Choroid plexus epithelial cell (primary cell): Measurements from ENCODE around the gene RELN.

Experiments used
- DNase-seq: peaks from one replicate; pipeline ENCODE4 v3.0.0-alpha.2; 2010; ENCODE audit warnings: low read depth
- H3K4me3 ChIP-seq: 2 replicates; pipeline ENCODE4 v1.5.1; 2011; ENCODE audit warnings: low read depth, mild to moderate bottlenecking, control low read depth, low read length, moderate library complexity
- CTCF ChIP-seq: conservative IDR thresholded peaks from 2 replicates; pipeline ENCODE4 v1.5.1; 2011; ENCODE audit warnings: low read depth, mild to moderate bottlenecking, control low read depth, inconsistent platforms, low read length, moderate library complexity

The RELN gene

GRCh38 chr7:103706805-103707204 is 282.7 kb downstream of the RELN start:
- DNase-seq, result no peak
- no peak for TF ChIP-seq CTCF
- H3K4me3 ChIP-seq, result no peak overlapping the region

GRCh38 chr7:103705542-103705941 is 283.9 kb downstream of the RELN start:
- no peak overlapping the region for H3K4me3 ChIP-seq
- DNase-seq, result no peak
- no peak for TF ChIP-seq CTCF

- no peak for DNase-seq
- no peak overlapping the region for H3K4me3 ChIP-seq
- TF ChIP-seq CTCF, result no peak
Measured at GRCh38 chr7:103704701-103705100, 284.8 kb downstream of the RELN start.

- no peak for TF ChIP-seq CTCF
- H3K4me3 ChIP-seq, result no peak overlapping the region
- DNase-seq, result no peak
Measured at GRCh38 chr7:103702982-103703381, 286.5 kb downstream of the RELN start.

GRCh38 chr7:103702454-103702853 is 287.0 kb downstream of the RELN start:
- H3K4me3 ChIP-seq, result no peak overlapping the region
- DNase-seq, result no peak
- TF ChIP-seq CTCF, result no peak

GRCh38 chr7:103699032-103699431 is 290.4 kb downstream of the RELN start:
- DNase-seq, result no peak
- H3K4me3 ChIP-seq, result no peak overlapping the region
- no peak for TF ChIP-seq CTCF

GRCh38 chr7:103698064-103698463 is 291.4 kb downstream of the RELN start:
- TF ChIP-seq CTCF, result no peak
- DNase-seq, result no peak
- H3K4me3 ChIP-seq, result no peak overlapping the region
